Iris pigment epithelial cell (primary cell): ENCODE results near the gene BTBD9.
"Not testable (repeated sequence)": the region's sequence is repeated elsewhere in the genome, so short reads cannot be mapped to it uniquely, and the experiment has no call there.

ENCODE experiments used
- DNase-seq: peaks from one replicate; pipeline ENCODE4 v3.0.0-alpha.2; 2011; ENCODE audit warnings: low read depth

The BTBD9 gene

DNA sequence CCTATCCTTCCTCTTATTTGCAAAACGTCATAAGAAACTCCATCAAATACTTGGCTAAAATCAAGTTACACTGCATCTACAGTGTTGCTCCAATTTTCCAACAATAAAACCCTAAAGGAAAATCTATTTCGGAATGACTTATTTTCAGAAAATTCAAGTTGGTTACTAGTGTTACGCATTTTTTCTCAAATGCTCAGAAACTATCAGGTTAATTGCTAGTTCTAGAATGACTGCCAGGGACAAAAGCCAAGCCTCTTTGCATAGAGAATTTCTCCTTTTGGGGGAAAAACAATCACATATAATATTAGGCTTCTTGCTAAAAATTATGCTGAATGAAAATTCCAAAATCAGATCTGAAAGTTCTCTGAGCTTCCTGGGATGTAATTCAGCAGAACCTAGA is 210.2 kb downstream of the BTBD9 start:
- no peak for DNase-seq

DNA sequence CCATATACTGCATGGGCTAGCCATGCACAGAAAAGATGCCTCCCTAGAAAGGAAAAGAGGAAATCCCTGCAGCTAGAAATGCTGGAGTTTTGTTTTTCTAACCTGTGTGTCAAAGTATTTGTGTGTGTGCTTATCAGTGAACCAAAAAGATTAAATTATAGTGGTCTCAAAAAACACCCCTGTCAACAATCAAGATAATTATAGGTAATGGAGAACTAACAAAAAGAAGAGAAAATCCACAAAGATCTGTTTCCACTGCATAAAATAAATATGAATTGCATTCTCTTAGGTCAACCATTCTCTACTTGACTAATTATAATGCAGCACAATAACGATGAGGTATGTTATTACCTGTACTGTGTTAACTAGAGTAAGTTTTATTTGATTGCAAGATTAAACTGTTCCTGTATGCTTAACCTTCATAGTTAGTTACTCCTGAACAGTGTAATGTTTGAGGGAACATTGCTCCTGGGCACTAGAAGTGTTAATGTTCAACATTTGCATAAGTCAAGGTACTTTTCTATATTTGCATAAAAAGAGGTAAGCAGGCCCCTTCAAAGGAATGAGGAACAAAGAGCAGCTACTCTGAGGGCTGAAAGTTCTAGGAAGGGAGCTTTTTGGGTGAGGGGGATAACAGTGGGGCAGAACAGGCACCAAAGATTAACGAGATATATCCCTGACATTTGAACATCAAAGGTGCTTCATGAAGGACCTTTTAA is 212.1 kb downstream of the BTBD9 start:
- no peak for DNase-seq

DNA sequence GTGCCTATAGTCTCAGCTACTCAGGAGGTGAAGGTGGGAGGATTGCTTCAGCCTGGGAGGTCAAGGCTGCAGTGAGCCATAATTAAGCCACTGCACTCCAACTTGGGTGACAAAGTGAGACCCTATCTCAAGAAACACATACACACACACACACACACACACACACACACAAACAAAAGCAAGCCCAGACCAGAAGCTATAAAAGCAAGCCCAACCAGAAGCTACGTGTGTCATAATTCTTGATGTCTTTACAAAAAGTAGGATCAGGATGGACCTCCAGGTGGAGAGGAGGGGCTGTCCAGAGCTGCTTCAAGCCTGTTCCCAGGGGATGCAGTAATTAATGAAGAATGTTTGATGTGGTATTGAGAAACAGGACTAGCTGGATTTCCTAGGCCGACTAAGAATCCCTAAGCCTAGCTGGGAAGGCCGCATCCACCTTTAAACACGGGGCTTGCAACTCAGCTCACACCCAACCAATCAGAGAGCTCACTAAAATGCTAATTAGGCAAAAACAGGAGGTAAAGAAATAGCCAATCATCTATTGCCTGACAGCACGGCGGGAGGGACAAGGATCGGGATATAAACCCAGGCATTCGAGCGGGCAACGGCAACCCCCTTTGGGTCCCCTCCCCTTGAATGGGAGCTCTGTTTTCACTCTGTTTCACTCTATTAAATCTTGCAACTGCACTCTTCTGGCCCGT is 213.8 kb downstream of the BTBD9 start:
- DNase-seq = not testable (repeated sequence)

GRCh38 chr6:38423746-38424145 is 216.0 kb downstream of the BTBD9 start:
- DNase-seq = no peak

DNA sequence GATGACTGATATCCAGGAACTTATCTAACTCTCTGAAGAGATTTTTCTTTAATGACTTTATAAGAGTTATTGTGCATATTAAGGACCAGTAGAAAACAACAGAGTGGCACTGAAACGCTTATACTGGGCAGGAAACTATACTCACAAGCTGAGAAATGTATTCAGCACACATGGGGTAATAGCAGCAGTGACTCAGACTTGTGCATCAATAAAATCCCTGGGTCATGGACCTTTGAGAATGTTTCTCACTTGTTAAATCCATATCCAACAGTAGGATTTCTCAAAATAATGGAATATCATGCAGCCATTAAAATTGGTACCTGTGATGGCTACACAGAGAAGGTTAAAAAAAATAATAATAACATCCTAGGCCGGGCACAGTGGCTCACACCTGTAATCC is 219.5 kb downstream of the BTBD9 start:
- peak; percentile 62 for DNase-seq

GRCh38 chr6:38417521-38417920 is 222.2 kb downstream of the BTBD9 start:
- peak; percentile 23 for DNase-seq

GRCh38 chr6:38415231-38416005 is 224.3 kb downstream of the BTBD9 start:
- no peak for DNase-seq

- DNase-seq = no peak
Observed at GRCh38 chr6:38413102-38413800, 226.5 kb downstream of the BTBD9 start.

DNA sequence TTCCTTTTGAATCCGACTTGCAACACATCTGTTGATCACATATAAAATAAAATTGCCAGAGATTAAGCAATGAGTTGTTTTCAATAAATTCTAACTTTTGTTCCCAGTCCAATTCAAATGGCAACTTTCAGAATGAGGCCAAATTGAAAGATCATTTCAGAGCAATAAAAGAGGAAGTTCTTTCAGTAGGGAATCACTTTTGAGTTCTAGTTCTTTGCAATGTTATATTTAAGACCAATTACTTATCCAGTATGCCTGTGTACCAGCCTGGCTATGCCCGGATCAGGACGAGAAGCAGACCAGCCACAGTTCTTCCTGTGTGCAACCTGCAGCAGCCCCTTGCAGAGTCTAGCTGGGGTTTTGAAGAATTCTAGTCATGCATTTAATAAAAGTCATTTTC is 232.5 kb downstream of the BTBD9 start:
- DNase-seq = no peak

DNA sequence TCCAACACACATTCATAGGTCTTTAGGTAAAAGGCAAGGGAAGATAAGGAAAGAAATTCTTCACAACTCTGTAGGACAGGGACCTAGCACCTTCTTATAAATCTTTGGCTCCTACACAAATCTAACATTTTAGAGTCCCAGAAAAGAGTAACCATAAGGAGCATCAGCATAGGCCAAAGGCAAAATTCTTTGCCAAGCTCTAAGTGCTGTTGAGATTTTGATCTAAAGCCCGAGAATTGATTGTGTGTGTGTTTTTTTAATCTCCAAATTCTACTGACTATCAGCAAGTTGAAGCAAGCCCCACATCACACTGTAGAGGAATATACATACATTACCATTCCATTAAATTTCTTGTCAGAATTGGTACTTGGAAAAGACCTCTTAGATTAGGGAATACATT is 233.6 kb downstream of the BTBD9 start:
- DNase-seq = no peak

DNA sequence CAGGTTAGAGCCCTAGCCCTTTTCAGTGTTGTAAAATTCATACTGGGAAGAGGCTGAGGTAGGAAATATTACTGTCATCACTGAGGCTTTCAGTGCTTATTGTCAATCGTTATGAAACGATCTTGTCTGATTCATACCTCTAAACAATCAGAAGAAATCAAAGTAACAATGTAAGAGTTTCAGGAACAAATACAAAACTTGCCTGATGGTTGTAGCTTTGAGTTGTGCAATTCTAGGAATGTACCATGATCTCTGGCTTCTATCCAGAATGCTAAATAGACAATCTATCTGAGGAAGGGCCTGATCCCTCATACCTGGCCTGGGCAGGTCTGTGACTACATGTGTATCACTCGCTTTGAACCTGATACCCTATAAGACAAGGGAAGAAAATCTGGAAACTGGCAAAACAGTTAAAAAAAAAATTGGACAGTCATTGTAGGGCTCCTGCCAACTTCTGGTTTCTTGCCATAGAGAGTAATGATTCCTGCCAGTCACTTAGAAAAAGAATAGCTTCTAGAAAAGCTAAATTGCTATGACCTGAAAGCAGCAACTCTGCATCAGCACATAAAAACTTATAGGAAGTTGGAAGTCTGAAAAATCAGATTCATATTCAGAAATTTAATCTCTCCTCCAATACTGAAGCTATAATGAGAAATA is 234.7 kb downstream of the BTBD9 start:
- peak; percentile 53 for DNase-seq

GRCh38 chr6:38404355-38404754 is 235.4 kb downstream of the BTBD9 start:
- peak; percentile 19 for DNase-seq

DNA sequence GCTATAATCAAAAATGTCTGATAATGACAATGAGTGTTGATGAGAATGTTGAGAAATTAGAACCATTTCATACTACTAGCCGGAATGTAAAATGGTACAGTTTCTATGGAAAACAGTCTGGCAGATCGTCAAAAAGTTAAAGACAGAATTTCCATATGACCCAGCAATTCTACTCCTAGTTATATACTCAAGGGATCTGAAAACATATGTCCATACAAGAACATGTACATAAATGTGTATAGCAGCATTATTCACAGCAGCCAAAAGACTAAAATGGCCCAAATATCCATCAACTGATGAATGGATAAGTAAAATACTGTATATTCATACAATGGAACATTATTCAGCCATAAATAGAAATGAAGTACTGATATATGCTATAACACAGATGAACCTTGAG is 236.2 kb downstream of the BTBD9 start:
- DNase-seq = no peak

- DNase-seq = no peak
Observed at GRCh38 chr6:38400764-38401163, 239.0 kb downstream of the BTBD9 start.

DNA sequence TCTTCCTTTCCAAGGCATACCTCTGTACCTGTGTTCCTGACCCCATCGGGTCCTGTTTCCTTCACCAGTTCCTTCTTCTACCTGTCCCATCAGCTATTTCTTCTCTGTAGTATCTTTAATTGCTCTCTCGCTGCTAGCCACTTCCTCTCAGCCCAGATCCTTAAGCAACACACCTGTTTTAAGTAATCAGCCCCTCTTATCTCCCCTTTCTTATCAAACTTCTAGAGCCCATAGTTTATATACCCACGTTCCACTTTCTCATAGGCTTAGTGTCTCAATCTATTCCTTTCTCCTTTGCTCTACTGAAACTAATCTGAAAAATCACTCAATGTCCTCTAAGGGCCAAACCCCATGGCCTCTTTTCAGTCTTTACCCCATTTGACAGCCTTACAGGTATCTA is 239.6 kb downstream of the BTBD9 start:
- no peak for DNase-seq

DNA sequence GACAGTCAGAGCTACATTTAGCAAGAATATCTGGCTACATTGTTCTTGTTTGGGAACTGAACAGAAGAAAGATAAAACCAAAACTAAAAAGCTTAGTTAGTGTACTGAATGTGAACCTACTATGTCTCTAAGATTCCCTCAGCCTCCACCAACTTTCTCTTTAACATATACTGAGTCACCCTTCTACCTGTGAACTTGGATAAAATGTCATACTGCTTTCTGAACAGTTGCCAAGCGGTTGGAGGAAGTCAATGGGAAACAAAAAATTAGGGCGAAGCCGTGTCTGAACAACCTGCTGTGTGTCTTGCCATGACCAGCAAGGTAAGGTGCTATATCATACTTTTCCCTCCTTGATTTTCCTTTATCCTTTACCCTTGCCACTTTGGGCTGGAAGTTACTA is 243.5 kb downstream of the BTBD9 start:
- DNase-seq = no peak

- no peak for DNase-seq
Observed at GRCh38 chr6:38393986-38394385, 245.7 kb downstream of the BTBD9 start.

- DNase-seq = peak; percentile 14
Observed at GRCh38 chr6:38391626-38392579, 247.8 kb downstream of the BTBD9 start.

DNA sequence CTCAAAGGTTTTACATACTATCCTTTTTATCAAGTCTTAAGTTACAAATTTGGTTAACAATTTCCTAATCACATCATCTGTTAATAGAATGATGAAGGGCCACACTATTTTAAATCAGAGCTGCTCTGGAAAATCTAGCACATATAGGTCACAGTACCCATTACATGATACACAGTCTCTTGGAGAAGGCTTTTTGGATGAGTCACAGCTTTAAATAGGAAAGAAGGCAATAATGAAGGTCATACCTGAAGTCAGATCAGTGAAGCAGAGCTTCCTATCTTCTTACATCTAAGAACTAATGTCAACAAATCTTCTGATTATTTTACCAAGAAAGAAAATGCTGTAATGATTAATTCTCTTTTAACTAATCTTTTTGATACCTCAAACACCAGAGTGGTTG is 248.5 kb downstream of the BTBD9 start:
- peak; percentile 55 for DNase-seq

DNA sequence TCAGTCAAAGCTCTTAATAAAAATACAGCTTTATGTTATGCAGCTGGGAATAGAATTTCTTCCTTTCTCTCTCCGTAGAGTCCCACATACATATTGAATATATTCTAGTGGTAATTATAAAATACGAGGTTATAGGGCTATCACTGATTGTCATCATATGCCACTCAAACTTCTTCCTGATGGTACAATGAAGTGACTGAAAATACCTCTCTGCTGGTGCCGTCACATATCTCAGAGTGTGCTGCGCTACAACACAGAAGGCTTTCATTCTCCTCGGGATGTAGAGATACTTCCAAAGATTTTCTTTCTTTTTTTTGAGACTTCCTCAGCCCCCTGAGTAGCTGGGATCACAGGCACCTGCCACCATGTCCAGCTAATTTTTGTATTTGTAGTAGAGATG is 249.9 kb downstream of the BTBD9 start:
- no peak for DNase-seq

DNA sequence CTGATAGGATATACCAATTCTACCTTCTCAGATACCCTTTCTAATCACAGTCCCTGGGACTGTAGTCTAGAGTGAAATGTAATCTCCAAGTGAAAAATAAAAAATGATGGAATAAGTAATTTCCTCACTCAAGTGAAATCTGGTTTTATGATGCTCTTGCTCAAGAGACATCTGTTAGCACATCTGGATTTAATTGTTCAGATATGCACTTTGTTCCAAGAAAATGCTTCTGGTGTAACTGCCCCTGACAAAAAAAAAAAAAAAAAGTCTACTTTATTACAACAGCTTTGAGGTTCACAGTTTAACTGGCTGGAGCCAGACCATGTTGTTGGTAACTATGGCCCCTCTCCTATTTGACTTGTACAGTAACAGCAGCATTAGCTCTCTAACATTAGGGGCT is 251.8 kb downstream of the BTBD9 start:
- DNase-seq = peak; percentile 31
